Gastroesophageal sphincter (tissue), 4 donors: ENCODE results near the gene FAM89B. TPM values are rescaled to one million over a fixed set of nuclear protein-coding genes. Genes with fewer than 3 reads are reported as not detected.

Experiments used
- ATAC-seq: fragments of 150-250 bp; one replicate; pipeline ENCODE4 v1.9.1; 2016; ENCODE audit warnings: mild to moderate bottlenecking, moderate library complexity
- H3K27ac ChIP-seq, 4 donors: fragments of 200-600 bp; sonication (generic) in 3 of 4; 1 replicate in 3 of 4; 2 replicates in 1 of 4; pipeline ENCODE4 v1.5.1; 2016 to 2019
- H3K27me3 ChIP-seq: fragments of 200-600 bp; sonication (generic); one replicate; pipeline ENCODE4 v1.5.1; 2019
- H3K36me3 ChIP-seq, 2 donors: fragments of 200-600 bp; sonication (generic); one replicate each; pipeline ENCODE4 v1.5.1; 2019; ENCODE audit warnings: control low read depth in 1 of 2
- H3K4me1 ChIP-seq, 3 donors: fragments of 200-600 bp; sonication (generic); 1 replicate in 2 of 3; 2 replicates in 1 of 3; pipeline ENCODE4 v1.5.1; 2016 to 2019; ENCODE audit warnings: control low read depth in 2 of 3
- H3K4me3 ChIP-seq, 2 donors: fragments of 200-600 bp; sonication (generic); one replicate each; pipeline ENCODE4 v1.5.1; 2019; ENCODE audit warnings: mild to moderate bottlenecking in 1 of 2, moderate library complexity in 1 of 2
- H3K9me3 ChIP-seq, 3 donors: fragments of 200-600 bp; sonication (generic); one replicate each; pipeline ENCODE4 v1.5.1; 2017 to 2019; ENCODE audit warnings: control low read depth in 2 of 3
- CTCF ChIP-seq, 4 experiments: fragments of 200-600 bp in 2 of 4; fragments of 450-650 bp in 2 of 4; sonication (generic) in 1 of 4; IDR thresholded peaks; one replicate each; pipeline ENCODE4 v1.5.1; 2017 to 2019; ENCODE audit warnings: antibody characterized with exemption in 4 of 4, mild to moderate bottlenecking in 2 of 4, moderate library complexity in 2 of 4
- EP300 ChIP-seq: sonication (generic); formaldehyde crosslinking; IDR thresholded peaks from one replicate; pipeline ENCODE4 v1.6.1; 2017; ENCODE audit warnings: antibody characterized with exemption, mild to moderate bottlenecking
- POLR2A ChIP-seq, 2 donors: fragments of 450-650 bp; IDR thresholded peaks; one replicate each; pipeline ENCODE4 v1.6.1; 2017; ENCODE audit warnings: antibody characterized with exemption in 2 of 2, mild to moderate bottlenecking in 2 of 2, moderate library complexity in 1 of 2
- POLR2AphosphoS5 ChIP-seq: sonication (generic); formaldehyde crosslinking; IDR thresholded peaks from one replicate; pipeline ENCODE4 v1.6.1; 2017; ENCODE audit warnings: antibody characterized with exemption
- WGBS, 2 donors: methylation state at CpG; one replicate each; pipeline ENCODE4 v1.1.5; 2018; ENCODE audit warnings: low coverage in 1 of 2; 5-methylcytosine and 5-hydroxymethylcytosine counted together
- total RNA-seq, 4 donors: library from RNA; depleted of rRNA; stranded (reverse); fragments of >200 nt; gene quantifications; one replicate each; pipeline ENCODE4 v1.1.0, GENCODE V29; 2016

Gene FAM89B
- total RNA-seq, 4 donors from 2014 or later, result 36.6 to 68.3 (median 55.0) TPM

GRCh38 chr11:65559535-65559934 lies 12.8 kb upstream of the FAM89B start:
- H3K4me3 ChIP-seq, result no peak overlapping the region
- no peak for TF ChIP-seq POLR2AphosphoS5
- no peak for TF ChIP-seq EP300
- TF ChIP-seq POLR2A (IDR thresholded peaks at IDR 0.05), result no peak
- TF ChIP-seq CTCF (IDR thresholded peaks at IDR 0.05), result no peak
- H3K4me1 ChIP-seq, result peaks cover 0 to 62% (median 49%) of the 10 kb centered on the region in 3 donors
- no peaks in the 10 kb centered on the region for H3K9me3 ChIP-seq
- 17% methylated on average over 2 of the region's 5 CpGs; no CpG with 5 or more reads in 1 of the 2 donors for WGBS, 2 donors
- H3K27me3 ChIP-seq, result no peaks in the 10 kb centered on the region
- H3K36me3 ChIP-seq, result no peaks in the 10 kb centered on the region
- ATAC-seq, result no peak
- H3K27ac ChIP-seq, result peak overlapping the region; percentile 90 to 100 (median 98)

- ATAC-seq, result no peak
- 39 to 80% methylated on average over 1 to 5 of the region's 5 CpGs for WGBS, 2 donors
- peak overlapping the region; percentile 90 to 100 (median 98) for H3K27ac ChIP-seq
- no peak for TF ChIP-seq POLR2A (IDR thresholded peaks at IDR 0.05)
- no peak for TF ChIP-seq POLR2AphosphoS5
- no peak for TF ChIP-seq CTCF (IDR thresholded peaks at IDR 0.05)
- no peaks in the 10 kb centered on the region for H3K9me3 ChIP-seq
- no peaks in the 10 kb centered on the region for H3K27me3 ChIP-seq
- H3K4me1 ChIP-seq, result peaks cover 0 to 56% (median 44%) of the 10 kb centered on the region in 3 donors
- no peaks in the 10 kb centered on the region for H3K36me3 ChIP-seq
- H3K4me3 ChIP-seq, result no peak overlapping the region
These were observed 12.3 kb upstream of the FAM89B start for GRCh38 chr11:65559951-65560537.

- WGBS, 2 donors, result 15 to 26% methylated on average over 5 to 14 of the region's 15 CpGs
- no peaks in the 10 kb centered on the region for H3K36me3 ChIP-seq
- ATAC-seq, result peak; percentile 7
These were observed 11.6 kb upstream of the FAM89B start for GRCh38 chr11:65560555-65561418.

GRCh38 chr11:65562020-65562419 lies 10.3 kb upstream of the FAM89B start:
- no peak for ATAC-seq
- Histone ChIP-seq H3K9me3 (no peaks in the 10 kb centered on the region), H3K36me3 (no peaks in the 10 kb centered on the region), H3K4me3 (no peak overlapping the region), H3K4me1 (peaks cover 0 to 54% (median 26%) of the 10 kb centered on the region in 3 donors), H3K27ac (no peak overlapping the region), H3K27me3 (no peaks in the 10 kb centered on the region)
- 92 to 93% methylated on average over 4 to 5 of the region's 7 CpGs for WGBS, 2 donors
- no peak for TF ChIP-seq POLR2AphosphoS5
- TF ChIP-seq POLR2A (IDR thresholded peaks at IDR 0.05), result no peak
- no peak for TF ChIP-seq CTCF (IDR thresholded peaks at IDR 0.05)
- no peak for TF ChIP-seq EP300

More at GRCh38 chr11:65560555-65561418, 11.6 kb upstream of the FAM89B start:
- TF ChIP-seq POLR2AphosphoS5 (no peak), CTCF (IDR thresholded peaks at IDR 0.05) (no peak), POLR2A (IDR thresholded peaks at IDR 0.05) (no peak), EP300 (no peak)
- H3K9me3 ChIP-seq, result no peaks in the 10 kb centered on the region
- no peaks in the 10 kb centered on the region for H3K27me3 ChIP-seq
- no peak overlapping the region for H3K4me3 ChIP-seq
- H3K27ac ChIP-seq, result peak overlapping the region; percentile 6 to 100 (median 98)
- H3K4me1 ChIP-seq, result peaks cover 0 to 54% (median 37%) of the 10 kb centered on the region in 3 donors
